Muscle layer of duodenum (tissue), 2 donors: ENCODE results near the gene RPL13.
A peak's percentile ranks its signal among the peaks of the same experiment; 100 is the strongest.

ENCODE experiments used
- H3K27ac ChIP-seq: one replicate; pipeline ENCODE4 v1.7.0; 2013; ENCODE audit warnings: mild to moderate bottlenecking, low read length
- H3K27me3 ChIP-seq: one replicate; pipeline ENCODE4 v1.7.0; 2013; ENCODE audit warnings: low read depth, mild to moderate bottlenecking, control low read depth, low read length
- H3K36me3 ChIP-seq, 2 donors: one replicate each; pipeline ENCODE4 v1.7.0; 2013; ENCODE audit warnings: low read length in 2 of 2, control low read depth in 1 of 2, mild to moderate bottlenecking in 1 of 2; ENCODE audit not compliant: insufficient read depth in 2 of 2, control insufficient read depth in 1 of 2
- H3K4me1 ChIP-seq, 2 donors: one replicate each; pipeline ENCODE4 v1.7.0; 2013; ENCODE audit warnings: low read length in 2 of 2, mild to moderate bottlenecking in 2 of 2, control low read depth in 1 of 2, moderate library complexity in 1 of 2; ENCODE audit not compliant: insufficient read depth in 2 of 2, control insufficient read depth in 1 of 2
- H3K4me3 ChIP-seq, 2 donors: one replicate each; pipeline ENCODE4 v1.7.0; 2013; ENCODE audit warnings: low read length in 2 of 2, low read depth in 1 of 2, mild to moderate bottlenecking in 1 of 2
- H3K9me3 ChIP-seq, 2 donors: one replicate each; pipeline ENCODE4 v1.7.0; 2013; ENCODE audit warnings: low read length in 2 of 2, control low read depth in 1 of 2, mild to moderate bottlenecking in 1 of 2; ENCODE audit not compliant: control insufficient read depth in 1 of 2
- donor health status: healthy.

Gene RPL13

DNA sequence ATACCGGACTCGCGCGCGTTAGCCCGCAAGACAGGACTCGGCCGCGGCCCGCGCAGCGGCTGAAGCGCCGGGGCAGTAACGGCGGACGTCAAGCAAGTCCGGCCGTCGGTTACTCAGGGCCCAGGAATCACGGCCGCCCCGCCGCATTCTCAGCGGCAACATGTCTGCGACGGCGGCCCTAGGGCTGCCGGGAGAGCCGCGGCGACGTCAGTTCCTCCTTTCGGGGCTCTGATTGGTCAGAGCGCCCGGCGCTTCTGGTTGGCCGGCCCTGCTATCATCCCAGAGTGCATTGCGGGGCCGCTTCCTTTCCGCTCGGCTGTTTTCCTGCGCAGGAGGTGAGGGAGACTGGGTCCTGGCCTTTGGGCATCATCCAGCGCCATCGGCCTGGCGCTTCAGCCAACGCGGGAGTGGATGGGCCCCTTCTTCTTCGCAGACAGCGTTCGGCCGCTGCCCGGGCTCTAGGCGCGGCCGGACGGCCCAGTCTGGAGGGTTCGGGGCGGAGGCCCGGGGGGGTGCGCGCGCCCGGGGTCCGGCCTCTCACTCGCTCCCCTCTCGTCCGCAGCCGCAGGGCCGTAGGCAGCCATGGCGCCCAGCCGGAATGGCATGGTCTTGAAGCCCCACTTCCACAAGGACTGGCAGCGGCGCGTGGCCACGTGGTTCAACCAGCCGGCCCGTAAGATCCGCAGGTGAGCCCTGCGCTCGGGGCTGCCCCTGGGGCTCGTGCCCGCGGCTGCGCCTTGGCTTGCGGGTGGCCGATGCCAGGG is at the start of gene RPL13:
TSS of gene RPL13 (plus strand) at position 305 of the 764 bp plus-strand sequence. CDS start at position 583, 278 bp downstream.
- Histone ChIP-seq H3K4me1 (peaks cover 14 to 41% of the 10 kb centered on the region in 2 donors), H3K27me3 (no peaks in the 10 kb centered on the region), H3K36me3 (peaks cover 44 to 57% of the 10 kb centered on the region in 2 donors), H3K4me3 (peak within 1 kb of the TSS; percentile 79 to 92), H3K27ac (peak within 1 kb of the TSS; percentile 96), H3K9me3 (no peaks in the 10 kb centered on the region)

DNA sequence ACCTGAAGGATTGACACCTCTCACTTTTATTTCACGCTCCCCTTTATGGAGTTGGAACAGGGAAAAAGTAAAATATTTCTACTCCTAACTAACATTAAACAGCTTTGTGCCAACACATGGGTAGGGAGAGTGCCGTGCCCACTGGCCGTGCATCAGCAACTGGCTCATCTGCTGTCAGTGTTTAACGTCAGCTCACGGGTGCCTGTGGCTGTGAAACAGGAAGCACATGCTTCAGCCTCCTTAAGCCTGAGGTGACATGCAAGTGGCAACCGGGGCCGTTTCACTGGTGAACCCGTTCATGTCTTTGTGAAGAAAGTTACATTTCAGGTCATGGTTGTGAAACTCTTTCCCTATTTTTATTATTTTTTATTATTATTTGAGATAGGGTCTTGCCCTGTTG is 49.1 kb upstream of the RPL13 start:
- Histone ChIP-seq H3K9me3 (no peaks in the 10 kb centered on the region), H3K4me3 (no peak overlapping the region), H3K27ac (no peak overlapping the region), H3K27me3 (no peaks in the 10 kb centered on the region), H3K4me1 (peaks cover 6 to 23% of the 10 kb centered on the region in 2 donors), H3K36me3 (peaks cover 17 to 45% of the 10 kb centered on the region in 2 donors)

DNA sequence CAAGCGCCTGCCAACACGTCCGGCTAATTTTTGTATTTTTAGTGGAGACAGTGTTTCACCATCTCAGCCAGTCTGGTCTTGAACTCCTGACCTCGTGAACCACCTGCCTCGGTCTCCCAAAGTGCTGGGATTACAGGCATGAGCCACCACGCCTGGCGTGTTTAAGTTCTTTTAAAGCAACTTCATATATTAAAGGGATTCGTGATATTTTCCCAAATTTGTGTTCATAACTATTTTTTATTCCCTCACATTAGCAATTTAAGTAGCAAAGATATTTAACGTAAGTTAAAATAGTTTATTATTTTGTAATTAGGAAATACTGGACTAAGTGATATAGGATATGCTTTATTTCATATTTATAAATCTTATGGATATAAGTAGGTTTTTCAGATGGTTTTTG is 48.0 kb upstream of the RPL13 start:
- no peak overlapping the region for H3K27ac ChIP-seq
- no peaks in the 10 kb centered on the region for H3K27me3 ChIP-seq
- no peak overlapping the region for H3K4me3 ChIP-seq
- H3K9me3 ChIP-seq: no peaks in the 10 kb centered on the region
- H3K36me3 ChIP-seq: peaks cover 17 to 55% of the 10 kb centered on the region in 2 donors
- peaks cover 0 to 12% of the 10 kb centered on the region in 2 donors for H3K4me1 ChIP-seq

DNA sequence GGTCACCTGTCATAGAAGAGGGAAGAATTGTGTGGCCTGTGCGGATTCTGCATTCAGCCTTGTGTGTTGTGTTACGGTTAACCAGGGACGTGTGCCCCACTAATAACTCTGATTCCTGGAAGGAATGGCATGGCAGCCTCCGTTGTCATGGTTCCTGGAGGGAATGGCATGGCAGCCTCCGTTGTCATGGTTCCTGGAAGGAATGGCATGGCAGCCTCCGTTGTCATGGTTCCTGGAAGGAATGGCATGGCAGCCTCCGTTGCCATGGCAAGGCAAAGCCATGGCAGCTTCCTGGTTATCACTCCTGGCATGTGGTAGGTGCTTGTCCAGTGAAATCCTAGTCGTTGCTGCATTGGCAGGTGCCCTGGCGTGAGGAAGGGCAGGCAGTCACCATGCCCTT is 43.4 kb upstream of the RPL13 start:
- Histone ChIP-seq H3K27ac (no peak overlapping the region), H3K36me3 (peaks cover 31 to 66% of the 10 kb centered on the region in 2 donors), H3K9me3 (no peaks in the 10 kb centered on the region), H3K27me3 (no peaks in the 10 kb centered on the region), H3K4me1 (no peaks in the 10 kb centered on the region), H3K4me3 (no peak overlapping the region)

DNA sequence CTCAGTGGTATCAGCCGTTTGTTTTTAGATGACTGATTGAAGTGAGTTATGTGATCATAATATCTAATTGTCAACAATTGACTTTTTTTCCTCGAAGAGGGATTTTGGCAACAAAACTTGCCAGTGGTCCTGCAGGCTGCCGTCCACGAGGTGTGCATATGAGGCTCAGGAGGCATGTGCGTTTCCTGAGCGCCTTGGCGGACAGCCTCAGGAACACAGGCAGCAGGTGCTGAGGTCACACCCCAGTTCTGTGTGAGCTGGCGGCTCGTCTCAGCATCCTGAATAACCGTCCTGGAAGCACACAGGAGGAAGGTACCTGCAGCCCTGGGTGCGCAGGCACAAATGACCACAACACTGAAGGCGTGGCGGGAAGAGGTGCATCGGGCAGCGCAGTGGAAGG is 40.6 kb upstream of the RPL13 start:
- Histone ChIP-seq H3K9me3 (no peaks in the 10 kb centered on the region), H3K4me1 (no peaks in the 10 kb centered on the region), H3K27ac (no peak overlapping the region), H3K36me3 (peaks cover 43 to 75% of the 10 kb centered on the region in 2 donors), H3K27me3 (no peaks in the 10 kb centered on the region), H3K4me3 (no peak overlapping the region)

DNA sequence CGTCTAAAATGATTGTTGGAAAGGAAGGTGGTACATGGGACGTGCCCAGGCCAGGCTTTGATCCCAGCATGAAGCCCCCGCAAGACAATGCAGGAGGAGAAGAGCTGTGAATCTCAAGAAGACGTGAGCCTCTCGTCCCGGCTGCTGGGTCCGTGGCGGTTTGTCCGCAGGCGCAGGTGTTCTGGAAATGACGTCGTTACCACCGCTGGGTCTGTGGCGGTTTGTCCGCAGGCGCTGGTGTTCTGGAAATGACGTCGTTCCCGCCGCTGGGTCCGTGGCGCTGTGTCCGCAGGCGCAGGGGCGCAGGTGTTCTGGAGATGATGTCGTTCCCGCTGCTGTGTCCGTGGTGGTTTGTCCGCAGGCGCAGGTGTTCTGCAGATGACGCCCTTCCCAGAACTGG is 38.2 kb upstream of the RPL13 start:
- H3K27ac ChIP-seq: no peak overlapping the region
- no peaks in the 10 kb centered on the region for H3K27me3 ChIP-seq
- no peak overlapping the region for H3K4me3 ChIP-seq
- no peaks in the 10 kb centered on the region for H3K4me1 ChIP-seq
- no peaks in the 10 kb centered on the region for H3K9me3 ChIP-seq
- peaks cover 63 to 84% of the 10 kb centered on the region in 2 donors for H3K36me3 ChIP-seq

DNA sequence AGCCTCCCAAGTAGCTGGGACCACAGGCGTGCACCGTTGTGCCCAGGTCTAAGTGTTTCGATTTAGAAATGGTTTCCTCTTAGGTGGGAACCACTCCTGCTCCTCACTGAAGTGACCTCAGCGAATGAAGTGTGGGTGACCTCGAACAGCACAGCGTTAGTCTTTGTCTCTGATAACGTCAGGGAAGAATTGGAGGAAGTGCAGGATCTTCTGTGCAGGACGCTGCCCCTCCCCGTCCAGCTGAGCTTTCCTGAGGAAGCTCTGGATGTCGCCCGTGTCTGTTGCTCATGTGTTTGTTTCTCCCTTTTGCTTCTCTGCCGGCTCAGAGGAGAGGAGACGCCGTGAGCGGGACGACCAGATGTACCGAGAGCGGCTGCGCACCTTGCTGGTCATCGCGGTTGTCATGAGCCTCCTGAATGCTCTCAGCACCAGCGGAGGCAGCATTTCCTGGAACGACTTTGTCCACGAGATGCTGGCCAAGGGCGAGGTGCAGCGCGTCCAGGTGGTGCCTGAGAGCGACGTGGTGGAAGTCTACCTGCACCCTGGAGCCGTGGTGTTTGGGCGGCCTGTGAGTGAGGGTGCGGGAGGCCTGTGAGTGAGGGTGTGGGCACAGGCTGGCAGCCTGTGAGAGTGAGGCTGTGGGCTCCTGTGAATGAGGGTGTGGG is 36.7 kb upstream of the RPL13 start:
- Histone ChIP-seq H3K4me1 (no peaks in the 10 kb centered on the region), H3K9me3 (no peaks in the 10 kb centered on the region), H3K36me3 (peaks cover 59 to 82% of the 10 kb centered on the region in 2 donors), H3K27ac (no peak overlapping the region), H3K4me3 (no peak overlapping the region), H3K27me3 (no peaks in the 10 kb centered on the region)

DNA sequence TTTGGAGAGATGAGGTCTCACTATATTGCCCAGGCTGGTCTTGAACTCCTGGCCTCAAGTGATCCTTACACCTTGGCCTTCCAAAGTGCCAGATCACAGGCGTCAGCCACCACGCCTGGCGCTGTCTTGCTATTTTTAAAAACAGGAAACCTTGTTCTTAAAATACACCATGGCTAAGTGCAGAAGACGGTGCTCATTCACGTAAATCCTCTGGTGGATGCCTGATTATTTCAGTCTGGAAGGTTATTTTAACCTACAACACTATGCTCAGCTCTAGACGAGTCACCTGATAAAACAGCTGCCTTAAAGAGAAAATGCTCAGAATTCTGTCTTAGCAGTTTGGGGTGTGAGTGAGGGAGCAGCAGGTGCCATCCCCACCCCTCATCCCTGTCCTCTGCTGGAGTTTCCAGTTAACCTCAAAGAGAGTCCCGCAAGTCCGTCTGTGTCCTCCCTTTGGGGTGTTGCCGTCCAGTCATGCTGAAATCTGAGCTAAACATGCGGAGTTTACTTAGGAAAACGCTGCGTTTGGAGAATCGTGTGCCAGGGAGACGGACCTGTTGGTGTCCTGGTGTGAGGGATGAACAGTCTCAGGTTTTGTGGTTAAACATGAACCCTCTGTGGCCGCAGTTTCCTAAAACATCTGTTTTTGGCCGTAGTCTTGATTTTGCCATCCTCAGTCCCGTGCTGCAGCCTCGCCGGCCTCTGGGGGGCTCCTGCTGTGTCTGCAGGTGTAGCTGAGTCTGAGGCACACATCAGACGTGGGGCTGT is 35.2 kb upstream of the RPL13 start:
- H3K36me3 ChIP-seq: peaks cover 60 to 82% of the 10 kb centered on the region in 2 donors

DNA sequence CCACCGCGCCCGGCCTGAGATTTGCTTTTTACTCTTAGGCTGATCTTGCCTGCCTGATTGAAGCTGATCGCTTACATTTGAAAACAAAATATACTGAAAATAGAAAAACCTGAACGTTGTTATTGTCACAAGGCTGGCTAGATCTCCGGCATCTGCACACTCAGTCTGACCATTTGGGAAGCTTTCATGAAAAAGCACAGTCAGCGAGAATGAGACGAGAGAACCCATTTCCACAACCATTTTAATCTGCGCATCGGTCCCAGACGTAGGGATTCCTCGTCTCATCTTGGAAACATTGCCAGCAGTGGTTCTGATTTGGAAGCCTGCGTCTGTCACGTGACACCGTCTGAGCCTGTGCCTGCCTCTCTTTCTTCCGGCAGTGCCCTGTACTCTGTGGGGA is 31.4 kb upstream of the RPL13 start:
- H3K27me3 ChIP-seq: no peaks in the 10 kb centered on the region
- no peak overlapping the region for H3K4me3 ChIP-seq
- H3K9me3 ChIP-seq: no peaks in the 10 kb centered on the region
- no peaks in the 10 kb centered on the region for H3K4me1 ChIP-seq
- no peak overlapping the region for H3K27ac ChIP-seq
- peaks cover 46 to 90% of the 10 kb centered on the region in 2 donors for H3K36me3 ChIP-seq

More for the DNA sequence above, 35.2 kb upstream of the RPL13 start:
- no peaks in the 10 kb centered on the region for H3K9me3 ChIP-seq
- no peak overlapping the region for H3K27ac ChIP-seq
- no peaks in the 10 kb centered on the region for H3K27me3 ChIP-seq
- no peaks in the 10 kb centered on the region for H3K4me1 ChIP-seq
- no peak overlapping the region for H3K4me3 ChIP-seq

DNA sequence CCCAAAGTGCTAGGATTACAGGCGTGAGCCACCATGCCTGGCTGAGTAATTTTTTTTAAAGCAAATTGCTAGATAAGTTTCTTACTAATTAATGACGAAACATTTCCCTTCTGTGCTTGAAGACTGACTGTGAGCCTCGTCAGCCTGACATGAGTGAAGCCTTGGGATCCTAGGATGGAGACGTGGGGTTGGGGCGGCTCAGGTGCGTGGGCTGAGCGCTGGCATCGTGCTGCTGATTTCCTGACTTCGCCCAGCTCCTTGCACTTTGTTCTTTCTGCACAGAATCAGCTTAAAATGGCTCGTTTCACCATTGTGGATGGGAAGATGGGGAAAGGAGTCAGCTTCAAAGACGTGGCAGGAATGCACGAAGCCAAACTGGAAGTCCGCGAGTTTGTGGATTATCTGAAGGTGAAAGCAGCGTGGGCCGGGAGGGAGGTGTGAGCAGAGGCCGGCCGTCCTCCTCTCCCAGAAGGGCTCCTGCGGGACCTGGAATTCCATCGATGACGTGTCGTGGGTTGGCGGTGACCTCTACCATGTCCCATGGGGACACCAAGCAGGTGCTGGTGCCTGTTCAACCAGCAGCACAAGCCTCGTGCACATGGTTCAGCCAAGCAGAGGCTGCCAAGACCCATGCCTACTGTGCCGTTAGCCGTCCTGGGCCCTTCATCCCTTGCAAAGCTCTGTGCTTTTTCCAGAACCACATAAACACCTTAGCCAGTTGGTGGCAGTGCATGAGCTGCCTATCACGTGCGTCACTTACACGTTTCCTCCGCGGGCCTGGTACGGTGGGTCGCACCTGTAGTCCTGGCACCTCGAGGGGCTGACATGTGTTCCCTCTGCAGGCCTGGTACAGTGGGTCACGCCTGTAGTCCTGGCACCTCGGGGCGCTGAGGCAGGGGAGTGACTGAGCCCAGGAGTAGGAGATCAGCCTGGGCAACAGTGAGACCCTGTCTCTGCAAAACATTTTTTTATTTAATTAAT is 29.8 kb upstream of the RPL13 start:
- Histone ChIP-seq H3K9me3 (no peaks in the 10 kb centered on the region), H3K27ac (no peak overlapping the region), H3K4me3 (no peak overlapping the region), H3K27me3 (no peaks in the 10 kb centered on the region), H3K36me3 (peaks cover 49 to 90% of the 10 kb centered on the region in 2 donors), H3K4me1 (peaks cover 0 to 8% of the 10 kb centered on the region in 2 donors)
